GM12878 (cell line): ENCODE measurements around the gene CHMP6. TPM values are rescaled to one million over a fixed set of nuclear protein-coding genes. Genes with fewer than 3 reads are reported as not detected.
"Not testable (repeated sequence)": the region's sequence is repeated elsewhere in the genome, so short reads cannot be mapped to it uniquely, and the experiment has no call there.

Experiments
- ATAC-seq: fragments of 200-7000 bp; cut with Tn5 transposase; 3 replicates; pipeline ENCODE4 v1.9.1; 2020; ENCODE audit warnings: mild to moderate bottlenecking, moderate library complexity
- BruUV-seq: library from RNA; stranded (reverse); fragments of 400-500 nt; replicated peaks from 2 replicates; lab custom pipeline; 2021; lab: Mats Ljungman, UMichigan
- CTCF ChIA-PET: fragments of 300-600 bp; sonication (Branson Sonifier 250); formaldehyde crosslinking; extraction: SDS; loops from one replicate; lab custom pipeline; 2021; ENCODE audit warnings: inconsistent platforms; lab: Yijun Ruan, JAX
- POLR2A ChIA-PET: fragments of 350-600 bp; formaldehyde crosslinking; extraction: SDS; loops from one replicate; lab custom pipeline; 2021; ENCODE audit warnings: inconsistent platforms; lab: Charles Lee
- RAD21 ChIA-PET: fragments of 300-600 bp; sonication (Branson Sonifier 250); formaldehyde crosslinking; loops from one replicate; lab custom pipeline; 2023; ENCODE audit warnings: antibody characterized with exemption; ENCODE audit not compliant: unreplicated experiment; lab: Charles Lee
- SMC1A ChIA-PET: fragments of 300-600 bp; sonication (Branson Sonifier 250); formaldehyde crosslinking; loops from one replicate; lab custom pipeline; 2023; ENCODE audit not compliant: unreplicated experiment, uncharacterized antibody; lab: Charles Lee
- DNase-seq: peaks from one replicate; pipeline ENCODE4 v3.0.0-alpha.2; 2011; ENCODE audit warnings: low read depth, low spot score
- FAIRE-seq: peaks from 3 replicates; lab custom pipeline; 2011; peaks lifted over from hg19 to GRCh38; lab: Jason Lieb, UNC
- H2AFZ ChIP-seq: 2 replicates; pipeline ENCODE4 v1.6.0; 2011; ENCODE audit warnings: low read depth, low read length, control low read depth; ENCODE audit not compliant: control insufficient read depth
- H3K27ac ChIP-seq: 2 replicates; pipeline ENCODE4 v1.5.1; 2011; ENCODE audit warnings: control low read depth; ENCODE audit not compliant: control insufficient read depth, insufficient read depth
- H3K27me3 ChIP-seq, 2 experiments: replicated peaks in 1 of 2; 2 replicates each; pipeline versions ENCODE4 v1.6.0 to v1.6.1; 2011; ENCODE audit warnings: low read length in 1 of 2; ENCODE audit not compliant: control insufficient read depth in 2 of 2, insufficient read depth in 2 of 2
- H3K36me3 ChIP-seq, 2 experiments: 2 replicates each; pipeline ENCODE4 v1.5.1; 2011; ENCODE audit warnings: low read length in 1 of 2; ENCODE audit not compliant: control insufficient read depth in 2 of 2, insufficient read depth in 2 of 2
- H3K4me1 ChIP-seq: 2 replicates; pipeline ENCODE4 v1.6.1; 2011; ENCODE audit warnings: mild to moderate bottlenecking, low read length, moderate library complexity, mixed read lengths; ENCODE audit not compliant: control insufficient read depth, insufficient read depth
- H3K4me2 ChIP-seq: 2 replicates; pipeline ENCODE4 v1.6.0; 2011; ENCODE audit warnings: control low read depth; ENCODE audit not compliant: control insufficient read depth, insufficient read depth
- H3K4me3 ChIP-seq: fragments of 200-600 bp; sonication (generic); 2 replicates; pipeline ENCODE4 v1.5.1; 2016
- H3K79me2 ChIP-seq: 2 replicates; pipeline ENCODE4 v1.6.0; 2011; ENCODE audit warnings: low read length; ENCODE audit not compliant: control insufficient read depth, insufficient read depth
- H3K9ac ChIP-seq: 2 replicates; pipeline ENCODE4 v1.8.0; 2011; ENCODE audit warnings: low read length, control low read depth, mixed read lengths; ENCODE audit not compliant: control insufficient read depth, insufficient read depth
- H3K9me3 ChIP-seq: replicated peaks from 3 replicates; pipeline ENCODE4 v1.5.1; 2011; ENCODE audit warnings: mild to moderate bottlenecking, low read length; ENCODE audit not compliant: control insufficient read depth, insufficient read depth
- H4K20me1 ChIP-seq: 2 replicates; pipeline ENCODE4 v1.6.0; 2011; ENCODE audit not compliant: control insufficient read depth, insufficient read depth
- JUND ChIP-seq: IDR thresholded peaks from 2 replicates; pipeline ENCODE4 v1.6.1; 2012; ENCODE audit warnings: low read depth, mild to moderate bottlenecking, low read length, improper control_type of control experiment, moderate library complexity
- MTA3 ChIP-seq: IDR thresholded peaks from 2 replicates; pipeline ENCODE4 v1.6.1; 2012; ENCODE audit warnings: low read length, inconsistent platforms, borderline replicate concordance
- RB1 ChIP-seq: fragments of 450-650 bp; formaldehyde crosslinking; IDR thresholded peaks from 2 replicates; pipeline ENCODE4 v1.6.1; 2017; ENCODE audit warnings: mild to moderate bottlenecking, borderline replicate concordance
- TCF7 ChIP-seq: IDR thresholded peaks from 2 replicates; pipeline ENCODE4 v1.6.1; 2014; ENCODE audit warnings: antibody characterized with exemption, borderline replicate concordance
- ZNF217 ChIP-seq: fragments of 450-650 bp; IDR thresholded peaks from 2 replicates; pipeline ENCODE4 v1.6.1; 2017; ENCODE audit warnings: antibody characterized with exemption, mild to moderate bottlenecking
- ZNF622 ChIP-seq: fragments of 450-650 bp; IDR thresholded peaks from 2 replicates; pipeline ENCODE4 v1.6.1; 2017; ENCODE audit warnings: mild to moderate bottlenecking, inconsistent platforms
- WGBS: methylation state at CpG from one replicate; pipeline ENCODE4 v1.1.6; 2016; ENCODE audit warnings: low lambda C conversion rate; ENCODE audit not compliant: insufficient replicate concordance, insufficient coverage; ENCODE audit errors: missing lambda C conversion rate; 5-methylcytosine and 5-hydroxymethylcytosine counted together
- in situ Hi-C: fragments of 300-500 bp; cut with MboI; formaldehyde crosslinking; loops from 9 replicates; pipeline ENCODE4 v1.14.3; 2018; ENCODE audit warnings: mixed read lengths
- intact Hi-C: fragments of 100-400 bp; cut with micrococcal nuclease; formaldehyde crosslinking; loops from one replicate; pipeline ENCODE4 v1.14.2; 2022; ENCODE audit not compliant: unreplicated experiment
- polyA plus RNA-seq, 11 experiments: library from polyadenylated mRNA; depleted of rRNA in 4 of 11; unstranded in 6 of 11; stranded (reverse) in 5 of 11; fragments of >200 nt; fragmentation: Nextera tagmentation in 4 of 11; fragmentation: Illumina TruSeq in 1 of 11; extraction: Ambion mirVana in 4 of 11; extraction: Trizol in 1 of 11; gene quantifications; 1 replicate in 1 of 11; 2 replicates in 10 of 11; pipeline versions ENCODE4 v1.2.1 to v1.2.3, GENCODE V29; 2011 to 2016; ENCODE audit warnings: inconsistent platforms in 2 of 11, missing spikeins in 2 of 11, low read depth in 1 of 11
- total RNA-seq, 4 experiments: library from RNA; depleted of rRNA in 3 of 4; stranded (reverse); fragments of >200 nt in 3 of 4; fragmentation: Illumina TruSeq in 1 of 4; extraction: Trizol in 1 of 4; gene quantifications; 2 replicates each; pipeline versions ENCODE4 v1.2.1 to v1.2.3, GENCODE V29; 2013 to 2021

The CHMP6 gene
- total and polyA plus RNA-seq, 10 of the 15 experiments (the other 5 are each of a cell fraction or from before 2014, with no cell fraction given) = 0.21 to 37.9 (median 14.7) TPM

DNA sequence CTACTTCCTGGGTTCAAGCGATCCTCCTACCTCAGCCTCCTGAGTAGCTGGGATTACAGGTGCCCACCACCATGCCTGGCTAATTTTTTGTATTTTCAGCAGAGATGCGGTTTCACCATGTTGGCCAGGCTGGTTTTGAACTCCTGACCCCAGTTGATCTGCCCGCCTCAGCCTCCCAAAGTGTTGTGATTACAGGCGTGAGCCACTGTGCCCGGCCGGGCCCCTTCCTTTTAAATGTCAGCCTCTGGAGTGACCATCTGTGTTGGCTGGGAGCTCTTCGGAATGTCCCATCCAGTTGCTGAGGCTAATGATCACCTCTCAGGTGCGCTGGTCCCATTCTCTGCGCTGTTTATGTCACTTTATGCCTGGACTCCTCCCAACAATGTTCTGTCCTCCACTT lies 38.7 kb downstream of the CHMP6 start:
- FAIRE-seq, SMC1A ChIA-PET, H3K79me2 ChIP-seq, in situ Hi-C loops, H3K4me2 ChIP-seq, BruUV-seq, H3K4me1 ChIP-seq, H3K27me3 ChIP-seq, H3K27ac ChIP-seq, H3K9ac ChIP-seq, DNase-seq, H2AFZ ChIP-seq, H3K9me3 ChIP-seq, H3K36me3 ChIP-seq, intact Hi-C loops, CTCF ChIA-PET, H4K20me1 ChIP-seq, H3K4me3 ChIP-seq, RAD21 ChIA-PET, ATAC-seq: not testable (repeated sequence)
- POLR2A ChIA-PET = interaction anchor here (0.6 kb wide), 1 partner anchor 67 kb away, joined by 3 read pairs; no protein-coding TSS in a partner anchor
- WGBS = 58% methylated on average over 9 of the region's 9 CpGs

DNA sequence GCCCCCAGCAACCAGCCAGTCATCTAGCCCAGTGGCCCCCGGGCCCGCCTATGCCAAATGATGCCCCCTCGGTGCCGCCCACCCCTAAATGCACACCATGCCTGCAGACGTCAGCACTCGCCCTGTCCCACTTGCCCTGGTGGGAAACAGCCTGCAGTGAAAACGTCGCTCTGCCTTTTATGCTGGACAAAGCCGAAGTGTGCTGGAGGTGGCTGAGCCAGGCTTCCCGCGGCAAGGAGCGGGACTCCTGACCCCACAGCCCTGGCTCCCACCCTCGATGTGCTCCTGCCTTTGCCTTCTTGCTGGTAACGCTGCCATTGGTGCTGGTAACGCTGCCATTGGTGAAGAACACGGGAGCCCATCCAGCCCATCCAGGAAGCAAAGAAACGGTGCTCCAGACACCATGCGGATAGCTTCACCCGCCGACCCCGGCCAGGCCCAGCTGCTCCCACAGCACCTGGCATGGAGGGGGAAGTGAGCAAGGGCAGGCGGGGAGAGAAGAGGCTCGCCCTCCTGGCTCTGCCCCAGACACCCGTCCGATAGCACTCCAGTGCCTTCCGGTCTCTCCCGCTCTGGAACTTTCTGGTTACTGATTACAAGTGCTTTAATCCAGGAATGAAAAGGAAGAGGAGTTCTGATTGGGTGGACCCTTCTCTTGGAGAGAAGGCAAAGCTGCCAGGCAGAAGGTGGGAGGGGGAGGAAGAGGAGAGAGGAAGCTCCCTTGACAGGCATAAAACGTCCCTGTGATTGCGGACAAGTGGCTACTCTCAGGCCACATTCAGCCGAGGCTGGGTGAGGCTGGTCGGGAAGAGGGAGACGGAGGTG lies 39.3 kb downstream of the CHMP6 start:
- no peaks in the 10 kb centered on the region for H3K79me2 ChIP-seq
- no peaks in the 10 kb centered on the region; the same call in 2 of the 3 replicates for H3K9me3 ChIP-seq
- no peak overlapping the region for H3K9ac ChIP-seq
- no peaks in the 10 kb centered on the region for H4K20me1 ChIP-seq
- no peaks in the 10 kb centered on the region for H3K36me3 ChIP-seq
- ChIA-PET SMC1A (no interaction called here), POLR2A (interaction anchor here (0.6 kb wide), 1 partner anchor 67 kb away, joined by 3 read pairs; no protein-coding TSS in a partner anchor), CTCF (no interaction called here), RAD21 (no interaction called here)
- H3K4me1 ChIP-seq = no peaks in the 10 kb centered on the region
- no peak for FAIRE-seq
- no peak overlapping the region for H3K27ac ChIP-seq
- 42% methylated on average over 32 of the region's 32 CpGs for WGBS
- peaks cover 5 to 8% of the 10 kb centered on the region in 2 experiments; a peak in 3 of 4 replicates for H3K27me3 ChIP-seq
- no peak overlapping the region for H3K4me2 ChIP-seq
- ATAC-seq = no peak
- in situ Hi-C loops = no loop called here
- intact Hi-C loops = no loop called here
- no peak overlapping the region for H2AFZ ChIP-seq
- BruUV-seq = no TSS peak
- no peak overlapping the region for H3K4me3 ChIP-seq
- TF ChIP-seq RB1 (no peak), MTA3 (no peak), TCF7 (no peak), ZNF217 (no peak), JUND (no peak), ZNF622 (no peak)
- DNase-seq = no peak
